Dermis microvascular lymphatic vessel endothelial cell (primary cell): Measurements from ENCODE around the gene KLHL2. TPM values are rescaled to one million over a fixed set of nuclear protein-coding genes. Genes with fewer than 3 reads are reported as not detected.
"Not testable (repeated sequence)": the region's sequence is repeated elsewhere in the genome, so short reads cannot be mapped to it uniquely, and the experiment has no call there.

Source experiments
- DNase-seq, 2 donors: peaks; one replicate each; pipeline versions ENCODE4 v3.0.0 to v3.0.0-alpha.2; 2010; ENCODE audit warnings: low read depth in 2 of 2
- total RNA-seq: library from RNA; depleted of rRNA; stranded (reverse); fragments of >200 nt; gene quantifications from 2 replicates; pipeline ENCODE4 v1.2.1, GENCODE V29; 2014

The KLHL2 gene
- total RNA-seq, 1 donor from 2014 or later = 26.3 TPM

- no peak for DNase-seq
These were observed 5.6 kb upstream of the KLHL2 start for GRCh38 chr4:165201806-165202205.

GRCh38 chr4:165203541-165204461, 3.6 kb upstream of the KLHL2 start:
- no peak for DNase-seq

GRCh38 chr4:165204462-165204830, 2.9 kb upstream of the KLHL2 start:
- peak in 1 of 2 donors; percentile 32 for DNase-seq

GRCh38 chr4:165207016-165207430, 338 bp upstream of the KLHL2 start:
- peak in 1 of 2 donors; percentile 40 for DNase-seq

GRCh38 chr4:165208221-165208652, 876 bp downstream of the KLHL2 start:
- no peak for DNase-seq

GRCh38 chr4:165208741-165209388, 1.5 kb downstream of the KLHL2 start:
- DNase-seq = no peak

GRCh38 chr4:165209796-165210195, 2.4 kb downstream of the KLHL2 start:
- no peak for DNase-seq

GRCh38 chr4:165210566-165210965, 3.2 kb downstream of the KLHL2 start:
- DNase-seq = no peak

- not testable (repeated sequence) for DNase-seq
These were observed 5.3 kb downstream of the KLHL2 start for GRCh38 chr4:165212647-165213046.

GRCh38 chr4:165213404-165213803, 6.0 kb downstream of the KLHL2 start:
- DNase-seq = not testable (repeated sequence)

GRCh38 chr4:165213991-165214709, 6.8 kb downstream of the KLHL2 start:
- not testable (repeated sequence) for DNase-seq

GRCh38 chr4:165215034-165215751, 7.8 kb downstream of the KLHL2 start:
- DNase-seq = peak; percentile 14 to 83

- DNase-seq = peak in 1 of 2 donors; percentile 49
These were observed 8.6 kb downstream of the KLHL2 start for GRCh38 chr4:165215761-165216487.

- DNase-seq = no peak
These were observed 10.0 kb downstream of the KLHL2 start for GRCh38 chr4:165217325-165217724.

GRCh38 chr4:165221306-165221705, 13.9 kb downstream of the KLHL2 start:
- DNase-seq = not testable (repeated sequence)

- DNase-seq = peak; percentile 72 to 77
These were observed 14.8 kb downstream of the KLHL2 start for GRCh38 chr4:165221993-165222650.

GRCh38 chr4:165222651-165222994, 15.3 kb downstream of the KLHL2 start:
- DNase-seq = peak; percentile 63 to 88

- DNase-seq = not testable (repeated sequence)
These were observed 20.0 kb downstream of the KLHL2 start for GRCh38 chr4:165227401-165227800.

GRCh38 chr4:165229490-165230200, 22.3 kb downstream of the KLHL2 start:
- peak in 1 of 2 donors; percentile 13 for DNase-seq
